Mucosa of rectum (tissue), 2 donors: ENCODE results near the gene HADHB.
"Not testable (repeated sequence)": the region's sequence is repeated elsewhere in the genome, so short reads cannot be mapped to it uniquely, and the experiment has no call there.

ENCODE experiments used
- H3K27ac ChIP-seq, 2 donors: one replicate each; pipeline ENCODE4 v1.7.0; 2013; ENCODE audit warnings: inconsistent platforms in 2 of 2, low read depth in 2 of 2, low read length in 2 of 2
- H3K27me3 ChIP-seq, 2 donors: one replicate each; pipeline ENCODE4 v1.7.0; 2013; ENCODE audit warnings: low read length in 2 of 2; ENCODE audit not compliant: control insufficient read depth in 2 of 2, insufficient read depth in 2 of 2
- H3K36me3 ChIP-seq, 2 donors: one replicate each; pipeline ENCODE4 v1.7.0; 2013; ENCODE audit warnings: low read length in 2 of 2; ENCODE audit not compliant: control insufficient read depth in 2 of 2, insufficient read depth in 2 of 2
- H3K4me1 ChIP-seq, 2 donors: one replicate each; pipeline ENCODE4 v1.7.0; 2013; ENCODE audit warnings: low read length in 2 of 2, mild to moderate bottlenecking in 1 of 2; ENCODE audit not compliant: control insufficient read depth in 2 of 2, insufficient read depth in 2 of 2
- H3K4me3 ChIP-seq, 2 donors: one replicate each; pipeline ENCODE4 v1.7.0; 2013; ENCODE audit warnings: low read length in 2 of 2
- H3K9ac ChIP-seq, 2 donors: one replicate each; pipeline ENCODE4 v1.7.0; 2013; ENCODE audit warnings: low read length in 2 of 2, low read depth in 1 of 2, mild to moderate bottlenecking in 1 of 2
- H3K9me3 ChIP-seq, 2 donors: one replicate each; pipeline ENCODE4 v1.7.0; 2013; ENCODE audit warnings: low read length in 2 of 2; ENCODE audit not compliant: control insufficient read depth in 2 of 2
- donor health status: healthy.
- donor health status: Normal muscosa, but diverticular disease.

Gene HADHB

GRCh38 chr2:26324903-26325302, 80.2 kb downstream of the HADHB start:
- Histone ChIP-seq H3K27ac (no peak overlapping the region), H3K4me3 (no peak overlapping the region), H3K27me3 (peaks cover 0 to 3% of the 10 kb centered on the region in 2 donors), H3K36me3 (no peaks in the 10 kb centered on the region), H3K9ac (no peak overlapping the region), H3K9me3 (no peaks in the 10 kb centered on the region), H3K4me1 (no peaks in the 10 kb centered on the region)

DNA sequence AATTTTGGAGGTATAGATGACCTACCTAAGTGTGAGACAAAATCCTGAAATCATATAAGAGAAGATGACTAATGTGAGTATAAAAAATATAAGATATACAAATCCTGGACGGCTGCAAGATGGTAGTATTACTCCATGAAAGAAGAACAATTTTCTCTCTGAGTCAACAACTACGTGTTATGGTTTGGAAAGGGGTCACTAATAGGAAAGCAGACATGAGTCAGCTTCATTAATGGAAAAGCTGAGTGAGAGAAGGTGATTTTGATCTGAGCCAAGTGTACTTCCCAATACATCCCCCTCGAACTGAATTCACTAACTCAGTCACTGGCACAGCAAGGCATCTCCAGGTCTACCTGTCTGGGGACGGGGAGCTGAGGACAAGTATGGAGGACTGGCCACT, 81.1 kb downstream of the HADHB start:
- Histone ChIP-seq H3K36me3 (no peaks in the 10 kb centered on the region), H3K4me3 (no peak overlapping the region), H3K4me1 (no peaks in the 10 kb centered on the region), H3K27ac (no peak overlapping the region), H3K27me3 (peaks cover 0 to 3% of the 10 kb centered on the region in 2 donors), H3K9me3 (no peaks in the 10 kb centered on the region), H3K9ac (no peak overlapping the region)

- no peak overlapping the region for H3K4me3 ChIP-seq
- no peak overlapping the region for H3K9ac ChIP-seq
- no peaks in the 10 kb centered on the region for H3K36me3 ChIP-seq
- no peaks in the 10 kb centered on the region for H3K4me1 ChIP-seq
- no peak overlapping the region for H3K27ac ChIP-seq
- H3K9me3 ChIP-seq = no peaks in the 10 kb centered on the region
- H3K27me3 ChIP-seq = no peaks in the 10 kb centered on the region
Observed at GRCh38 chr2:26326514-26326913, 81.8 kb downstream of the HADHB start.

- no peak overlapping the region for H3K4me3 ChIP-seq
- H3K4me1 ChIP-seq = no peaks in the 10 kb centered on the region
- H3K27me3 ChIP-seq = no peaks in the 10 kb centered on the region
- no peaks in the 10 kb centered on the region for H3K36me3 ChIP-seq
- H3K9me3 ChIP-seq = no peaks in the 10 kb centered on the region
- no peak overlapping the region for H3K9ac ChIP-seq
- no peak overlapping the region for H3K27ac ChIP-seq
Observed at GRCh38 chr2:26327291-26328272, 82.8 kb downstream of the HADHB start.

- not testable (repeated sequence) for H3K9me3 ChIP-seq, H3K4me1 ChIP-seq, H3K27ac ChIP-seq, H3K36me3 ChIP-seq, H3K9ac ChIP-seq, H3K27me3 ChIP-seq, H3K4me3 ChIP-seq
Observed at GRCh38 chr2:26329083-26329482, 84.3 kb downstream of the HADHB start.

- H3K9ac ChIP-seq = no peak overlapping the region
- H3K27ac ChIP-seq = no peak overlapping the region
- no peaks in the 10 kb centered on the region for H3K4me1 ChIP-seq
- H3K4me3 ChIP-seq = no peak overlapping the region
- no peaks in the 10 kb centered on the region for H3K27me3 ChIP-seq
- no peaks in the 10 kb centered on the region for H3K36me3 ChIP-seq
- no peaks in the 10 kb centered on the region for H3K9me3 ChIP-seq
Observed at GRCh38 chr2:26330114-26330549, 85.4 kb downstream of the HADHB start.

DNA sequence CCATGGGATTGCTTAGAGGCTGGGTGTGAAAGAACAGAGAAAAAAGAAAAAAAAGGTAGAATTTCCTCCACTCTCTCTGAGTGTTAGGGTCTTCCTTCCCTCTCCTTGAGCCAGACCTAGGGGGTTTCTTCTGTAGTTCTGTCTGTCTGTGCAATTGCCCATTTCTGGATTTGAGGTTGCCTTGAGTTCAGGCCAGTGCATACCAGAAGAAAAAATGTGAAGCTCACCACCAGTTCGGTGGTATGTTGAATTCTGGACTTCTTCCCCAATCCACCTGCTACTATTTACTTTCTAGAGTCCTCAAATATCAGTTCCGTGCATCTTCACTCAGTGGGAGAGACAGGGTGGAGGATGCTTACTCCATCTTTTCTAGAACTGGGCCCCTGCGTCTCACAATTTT, 85.9 kb downstream of the HADHB start:
- H3K9ac ChIP-seq = no peak overlapping the region

GRCh38 chr2:26331321-26331720, 86.6 kb downstream of the HADHB start:
- not testable (repeated sequence) for H3K9ac ChIP-seq, H3K4me3 ChIP-seq, H3K36me3 ChIP-seq, H3K27me3 ChIP-seq, H3K9me3 ChIP-seq, H3K27ac ChIP-seq, H3K4me1 ChIP-seq

More for the DNA sequence above, 85.9 kb downstream of the HADHB start:
- Histone ChIP-seq H3K4me3 (no peak overlapping the region), H3K27ac (no peak overlapping the region), H3K27me3 (no peaks in the 10 kb centered on the region), H3K9me3 (no peaks in the 10 kb centered on the region), H3K4me1 (no peaks in the 10 kb centered on the region), H3K36me3 (no peaks in the 10 kb centered on the region)

DNA sequence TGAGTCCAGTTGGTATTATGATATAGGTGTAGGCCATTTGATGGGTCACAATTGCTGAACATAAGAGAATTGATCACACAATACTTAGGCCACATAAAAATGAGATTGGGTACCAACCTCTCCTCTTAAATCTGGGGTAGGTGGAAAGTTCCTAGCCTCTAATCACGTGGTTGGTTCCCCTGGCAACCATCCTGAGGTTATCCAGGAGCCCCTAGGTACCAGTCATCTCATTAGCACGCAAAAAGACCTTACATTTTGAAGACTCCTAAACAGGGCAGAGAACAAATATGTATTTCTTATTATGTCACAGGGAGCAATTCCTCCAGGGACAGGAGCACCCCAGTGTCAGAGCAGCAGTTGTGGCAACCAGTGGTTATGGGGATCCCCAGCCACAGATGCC, 88.6 kb downstream of the HADHB start:
- Histone ChIP-seq H3K4me3 (no peak overlapping the region), H3K27ac (no peak overlapping the region), H3K9ac (no peak overlapping the region), H3K4me1 (no peaks in the 10 kb centered on the region), H3K27me3 (no peaks in the 10 kb centered on the region), H3K9me3 (no peaks in the 10 kb centered on the region), H3K36me3 (no peaks in the 10 kb centered on the region)

DNA sequence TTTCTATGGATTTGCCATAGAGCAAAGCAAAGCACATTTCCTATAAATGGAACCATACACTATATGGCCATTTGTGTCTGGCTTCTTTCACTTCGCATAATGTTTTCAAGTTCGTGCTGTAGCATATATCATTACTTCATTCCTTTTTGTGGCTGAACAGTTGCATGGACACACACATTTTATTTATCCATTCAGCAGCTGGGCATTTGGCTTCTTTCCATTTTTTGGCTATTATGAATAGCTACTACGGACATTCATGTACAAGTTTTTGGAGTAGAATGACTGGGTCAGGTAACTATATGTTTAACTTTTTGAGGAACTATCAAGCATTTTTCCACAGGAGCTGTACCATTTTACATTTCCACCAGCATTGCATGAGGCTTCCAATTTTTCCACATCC, 90.5 kb downstream of the HADHB start:
- Histone ChIP-seq H3K4me1 (no peaks in the 10 kb centered on the region), H3K27ac (no peak overlapping the region), H3K4me3 (no peak overlapping the region), H3K9ac (no peak overlapping the region), H3K9me3 (no peaks in the 10 kb centered on the region), H3K36me3 (no peaks in the 10 kb centered on the region), H3K27me3 (no peaks in the 10 kb centered on the region)
